ENCODE results near the gene TCHP.

Gene TCHP

DNA sequence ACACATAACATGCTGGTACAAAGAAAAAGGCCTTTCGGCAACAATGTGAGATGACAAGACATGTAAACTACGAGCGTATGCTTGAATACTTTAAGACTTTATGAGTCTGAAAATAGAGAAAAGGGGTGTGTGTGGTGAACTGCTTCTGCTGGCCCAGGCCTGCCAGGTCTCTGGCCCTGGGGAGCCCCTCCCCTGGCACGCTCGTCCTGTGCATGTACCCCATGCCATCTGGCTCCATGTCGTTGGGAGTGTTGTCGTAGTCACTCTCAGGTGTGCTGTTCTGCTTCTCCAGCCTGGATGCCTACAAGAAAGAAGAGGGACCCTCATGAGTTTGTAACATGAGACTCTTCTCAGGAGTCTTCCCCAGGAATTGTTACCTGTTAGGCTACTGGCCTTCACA, 38.9 kb downstream of the TCHP start:
- Histone ChIP-seq H3K36me3 (replicated peaks; ENCODE audit: low read depth, low read length) (peaks cover 57% of the 10 kb centered on the region), H3K27ac (ENCODE audit: low read length) (no peak overlapping the region)
- TF ChIP-seq, protein P1, sequence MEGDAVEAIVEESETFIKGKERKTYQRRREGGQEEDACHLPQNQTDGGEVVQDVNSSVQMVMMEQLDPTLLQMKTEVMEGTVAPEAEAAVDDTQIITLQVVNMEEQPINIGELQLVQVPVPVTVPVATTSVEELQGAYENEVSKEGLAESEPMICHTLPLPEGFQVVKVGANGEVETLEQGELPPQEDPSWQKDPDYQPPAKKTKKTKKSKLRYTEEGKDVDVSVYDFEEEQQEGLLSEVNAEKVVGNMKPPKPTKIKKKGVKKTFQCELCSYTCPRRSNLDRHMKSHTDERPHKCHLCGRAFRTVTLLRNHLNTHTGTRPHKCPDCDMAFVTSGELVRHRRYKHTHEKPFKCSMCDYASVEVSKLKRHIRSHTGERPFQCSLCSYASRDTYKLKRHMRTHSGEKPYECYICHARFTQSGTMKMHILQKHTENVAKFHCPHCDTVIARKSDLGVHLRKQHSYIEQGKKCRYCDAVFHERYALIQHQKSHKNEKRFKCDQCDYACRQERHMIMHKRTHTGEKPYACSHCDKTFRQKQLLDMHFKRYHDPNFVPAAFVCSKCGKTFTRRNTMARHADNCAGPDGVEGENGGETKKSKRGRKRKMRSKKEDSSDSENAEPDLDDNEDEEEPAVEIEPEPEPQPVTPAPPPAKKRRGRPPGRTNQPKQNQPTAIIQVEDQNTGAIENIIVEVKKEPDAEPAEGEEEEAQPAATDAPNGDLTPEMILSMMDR (IDR thresholded peaks at IDR 0.05; ENCODE audit: low read depth, low read length) = no peak
- no peak for TF ChIP-seq EZH2phosphoT487 (IDR thresholded peaks at IDR 0.05; ENCODE audit: low read depth)

DNA sequence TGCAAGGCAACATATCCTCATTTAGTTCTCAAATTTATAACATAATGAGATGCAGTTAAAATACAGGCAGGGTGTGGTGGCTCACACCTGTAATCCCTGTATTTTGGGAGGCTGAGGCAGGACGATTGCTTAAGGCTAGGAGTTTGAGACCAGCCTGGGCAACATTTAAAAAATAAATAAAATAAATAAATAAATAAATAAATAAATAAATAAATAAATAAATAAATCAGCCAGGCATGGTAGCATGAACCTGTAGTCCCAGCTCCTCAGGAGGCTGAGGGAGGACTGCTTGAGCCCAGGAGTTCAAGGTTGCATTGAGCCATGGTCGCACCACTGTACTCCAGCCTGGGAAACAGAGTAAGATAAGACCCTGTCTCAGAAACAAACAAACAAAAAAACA, 39.4 kb downstream of the TCHP start:
- H3K9ac ChIP-seq (ENCODE audit: low read length) = no peak overlapping the region
- no peaks in the 10 kb centered on the region for H3K9me3 ChIP-seq (ENCODE audit: insufficient read depth, low read length)
- H4K20me1 ChIP-seq (ENCODE audit: insufficient read depth, low read length) = no peaks in the 10 kb centered on the region
- H2AFZ ChIP-seq (ENCODE audit: low read depth, low read length) = no peak overlapping the region
- H3K4me1 ChIP-seq (ENCODE audit: low read length) = no peaks in the 10 kb centered on the region
- H3K27me3 ChIP-seq (ENCODE audit: low read depth, low read length) = no peaks in the 10 kb centered on the region
- TF ChIP-seq, protein P1 (IDR thresholded peaks at IDR 0.05; ENCODE audit: low read depth, low read length) = no peak
- TF ChIP-seq EZH2phosphoT487 (IDR thresholded peaks at IDR 0.05; ENCODE audit: low read depth) = no peak
- no peak overlapping the region for H3K27ac ChIP-seq (ENCODE audit: low read length)
- H3K4me3 ChIP-seq (ENCODE audit: low read length) = no peak overlapping the region
- no peaks in the 10 kb centered on the region for H3K79me2 ChIP-seq (ENCODE audit: low read length)
- H3K4me2 ChIP-seq (ENCODE audit: low read length) = no peak overlapping the region
- H3K36me3 ChIP-seq (replicated peaks; ENCODE audit: low read depth, low read length) = peaks cover 54% of the 10 kb centered on the region

More for the DNA sequence above, 38.9 kb downstream of the TCHP start:
- H3K27me3 ChIP-seq (ENCODE audit: low read depth, low read length) = no peaks in the 10 kb centered on the region
- no peaks in the 10 kb centered on the region for H3K4me1 ChIP-seq (ENCODE audit: low read length)
- H4K20me1 ChIP-seq (ENCODE audit: insufficient read depth, low read length) = no peaks in the 10 kb centered on the region
- H2AFZ ChIP-seq (ENCODE audit: low read depth, low read length) = no peak overlapping the region
- no peaks in the 10 kb centered on the region for H3K9me3 ChIP-seq (ENCODE audit: insufficient read depth, low read length)
- no peak overlapping the region for H3K9ac ChIP-seq (ENCODE audit: low read length)
- H3K4me2 ChIP-seq (ENCODE audit: low read length) = no peak overlapping the region
- H3K79me2 ChIP-seq (ENCODE audit: low read length) = no peaks in the 10 kb centered on the region
- no peak overlapping the region for H3K4me3 ChIP-seq (ENCODE audit: low read length)

DNA sequence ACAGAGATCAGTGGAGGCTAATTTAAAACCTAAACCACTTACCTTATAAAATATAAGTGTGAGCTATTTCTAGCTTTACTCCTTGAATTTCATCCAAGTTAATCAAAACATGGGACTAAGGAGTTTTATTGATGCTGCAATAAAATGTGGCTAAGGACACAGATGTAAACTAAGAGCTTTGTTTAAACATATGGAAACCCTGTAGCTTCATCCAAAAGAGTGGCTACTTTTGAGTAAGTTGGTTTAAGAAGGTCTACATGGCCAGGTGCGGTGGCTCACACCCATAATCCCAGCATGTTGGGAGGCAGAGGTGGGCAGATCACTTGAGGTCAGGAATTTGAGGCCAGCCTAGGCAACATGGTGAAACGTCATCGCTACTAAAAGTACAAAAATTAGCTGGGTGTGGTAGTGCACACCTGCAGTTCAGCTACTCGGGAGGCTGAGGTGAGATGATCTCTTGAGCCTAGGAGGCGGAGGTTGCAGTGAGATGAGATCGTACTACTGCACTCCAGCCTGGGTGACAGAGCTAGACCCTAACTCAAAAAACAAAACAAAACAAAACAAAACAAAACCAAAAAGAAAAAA, 40.4 kb downstream of the TCHP start:
- H4K20me1 ChIP-seq (ENCODE audit: insufficient read depth, low read length) = no peaks in the 10 kb centered on the region
- TF ChIP-seq, protein P1 (IDR thresholded peaks at IDR 0.05; ENCODE audit: low read depth, low read length) = no peak
- TF ChIP-seq EZH2phosphoT487 (IDR thresholded peaks at IDR 0.05; ENCODE audit: low read depth) = no peak
- peaks cover 59% of the 10 kb centered on the region for H3K36me3 ChIP-seq (replicated peaks; ENCODE audit: low read depth, low read length)
- H3K79me2 ChIP-seq (ENCODE audit: low read length) = no peaks in the 10 kb centered on the region
- no peak overlapping the region for H3K9ac ChIP-seq (ENCODE audit: low read length)
- no peaks in the 10 kb centered on the region for H3K27me3 ChIP-seq (ENCODE audit: low read depth, low read length)
- no peak overlapping the region for H2AFZ ChIP-seq (ENCODE audit: low read depth, low read length)
- no peak overlapping the region for H3K4me2 ChIP-seq (ENCODE audit: low read length)
- no peaks in the 10 kb centered on the region for H3K9me3 ChIP-seq (ENCODE audit: insufficient read depth, low read length)
- H3K4me1 ChIP-seq (ENCODE audit: low read length) = no peaks in the 10 kb centered on the region
- H3K4me3 ChIP-seq (ENCODE audit: low read length) = no peak overlapping the region
- H3K27ac ChIP-seq (ENCODE audit: low read length) = no peak overlapping the region

DNA sequence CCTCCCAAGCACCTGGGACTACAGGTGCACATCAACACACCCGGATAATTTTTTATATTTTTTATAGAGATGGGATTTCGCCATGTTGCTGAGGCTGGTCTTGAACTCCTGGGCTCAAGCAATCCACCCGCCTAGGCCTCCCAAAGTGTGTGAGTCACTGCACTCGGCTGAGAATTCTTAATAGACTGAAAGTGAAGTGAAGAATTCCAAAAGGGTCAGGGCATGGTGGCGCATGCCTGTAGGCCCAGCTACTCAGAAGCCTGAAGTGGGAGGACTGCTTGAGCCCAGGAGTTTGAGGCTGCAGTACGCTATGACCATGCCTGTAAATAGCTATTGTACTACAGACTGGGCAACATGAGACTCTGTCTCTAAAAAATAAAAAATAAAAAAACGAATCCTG, 43.7 kb downstream of the TCHP start:
- Histone ChIP-seq H3K27ac (ENCODE audit: low read length) (no peak overlapping the region), H3K9ac (ENCODE audit: low read length) (no peak overlapping the region), H4K20me1 (ENCODE audit: insufficient read depth, low read length) (peaks cover 2% of the 10 kb centered on the region; the same call in 1 of the 2 replicates), H3K4me3 (ENCODE audit: low read length) (no peak overlapping the region), H3K4me2 (ENCODE audit: low read length) (no peak overlapping the region), H3K4me1 (ENCODE audit: low read length) (peaks cover 19% of the 10 kb centered on the region), H2AFZ (ENCODE audit: low read depth, low read length) (no peak overlapping the region), H3K36me3 (replicated peaks; ENCODE audit: low read depth, low read length) (peaks cover 56% of the 10 kb centered on the region), H3K27me3 (ENCODE audit: low read depth, low read length) (no peaks in the 10 kb centered on the region), H3K9me3 (ENCODE audit: insufficient read depth, low read length) (no peaks in the 10 kb centered on the region), H3K79me2 (ENCODE audit: low read length) (peaks cover 9% of the 10 kb centered on the region; the same call in 1 of the 2 replicates)
- TF ChIP-seq EZH2phosphoT487 (IDR thresholded peaks at IDR 0.05; ENCODE audit: low read depth) = no peak
- TF ChIP-seq, protein P1 (IDR thresholded peaks at IDR 0.05; ENCODE audit: low read depth, low read length) = no peak
